Esophagus mucosa (tissue), 1 donor: ENCODE measurements around the gene TEX14. TPM values are rescaled to one million over a fixed set of nuclear protein-coding genes. Genes with fewer than 3 reads are reported as not detected.
"Not testable (repeated sequence)": the region's sequence is repeated elsewhere in the genome, so short reads cannot be mapped to it uniquely, and the experiment has no call there.

Source experiments
- ATAC-seq: fragments of 200-7000 bp; cut with Tn5 transposase; one replicate; pipeline ENCODE4 v1.9.1; 2020
- total RNA-seq: library from RNA; stranded (reverse); gene quantifications from one replicate; pipeline ENCODE4 v1.2.4, GENCODE V29; 2023
- donor health status: DM: yes; HTN: yes; CAD: no.

Gene TEX14
- total RNA-seq, 1 donor from 2014 or later: 0.24 TPM

DNA sequence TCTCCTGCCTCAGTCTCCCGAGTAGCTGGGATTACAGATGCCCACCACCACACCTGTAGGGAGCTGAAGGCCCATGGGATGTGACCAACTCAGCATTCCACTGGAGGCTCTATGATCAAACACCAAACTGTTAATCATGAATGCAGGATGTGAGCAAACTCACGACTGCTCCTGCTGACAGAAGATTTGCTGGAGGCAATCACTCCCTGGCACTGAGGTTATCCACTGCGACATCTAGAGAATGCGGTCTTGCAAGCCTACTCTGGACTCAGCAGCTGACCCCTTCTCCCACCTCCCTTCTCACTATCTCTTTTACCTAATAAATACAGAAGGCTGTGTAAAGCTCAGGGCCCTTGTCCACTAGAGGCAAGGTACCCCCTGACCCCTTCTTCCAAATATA lies 4.9 kb downstream of the TEX14 start:
- no peak for ATAC-seq

DNA sequence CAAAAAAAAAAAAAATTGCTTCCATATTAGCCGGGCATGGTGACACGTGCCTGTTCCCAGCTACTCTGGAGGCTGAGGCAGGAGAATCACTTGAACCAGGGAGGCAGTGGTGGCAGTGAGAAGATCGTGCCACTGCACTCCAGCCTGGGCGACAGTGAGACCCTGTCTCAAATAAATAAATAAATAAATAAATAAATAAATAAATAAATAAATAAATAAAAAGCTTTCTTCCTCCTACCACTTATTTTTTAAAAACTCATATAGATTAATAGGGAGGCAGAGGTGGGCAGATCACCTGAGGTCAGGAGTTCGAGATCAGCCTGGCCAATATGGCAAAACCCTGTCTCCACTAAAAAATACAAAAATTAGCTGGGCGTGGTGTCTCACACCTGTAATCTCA lies 7.4 kb downstream of the TEX14 start:
- ATAC-seq: not testable (repeated sequence)

DNA sequence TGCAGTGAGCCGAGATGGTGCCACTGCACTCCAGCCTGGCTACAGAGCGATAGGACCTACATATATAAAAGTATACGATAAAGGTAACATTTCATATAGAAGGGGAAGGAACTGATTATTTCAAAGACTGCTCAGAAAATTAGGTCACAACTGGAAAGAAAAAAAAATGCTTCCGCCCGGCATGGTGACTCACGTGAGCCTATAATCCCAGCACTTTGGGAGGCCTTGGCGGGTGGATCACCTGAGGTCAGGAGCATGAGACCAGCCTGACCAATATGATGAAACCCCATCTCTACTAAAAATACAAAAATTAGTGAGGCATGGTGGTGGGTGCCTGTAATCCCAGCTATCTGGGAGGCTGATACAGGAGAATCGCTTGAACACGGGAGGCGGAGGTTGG lies 7.8 kb downstream of the TEX14 start:
- no peak for ATAC-seq

DNA sequence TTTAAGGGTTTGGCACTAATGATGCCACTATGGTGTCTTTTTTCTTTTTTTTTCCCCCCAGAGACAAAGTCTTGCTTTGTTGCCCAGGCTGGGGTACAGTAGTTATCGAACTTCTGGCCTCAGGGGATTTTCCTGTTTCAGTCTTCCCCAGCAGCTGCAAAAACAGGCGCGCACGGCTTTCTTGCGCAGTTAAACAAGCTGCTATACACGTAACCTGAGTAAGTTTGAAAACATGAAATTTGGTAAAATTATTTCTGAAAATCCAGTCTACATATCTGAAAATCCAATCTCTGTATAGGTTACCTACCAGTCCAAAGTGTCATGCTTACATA lies 11.8 kb downstream of the TEX14 start:
- no peak for ATAC-seq

DNA sequence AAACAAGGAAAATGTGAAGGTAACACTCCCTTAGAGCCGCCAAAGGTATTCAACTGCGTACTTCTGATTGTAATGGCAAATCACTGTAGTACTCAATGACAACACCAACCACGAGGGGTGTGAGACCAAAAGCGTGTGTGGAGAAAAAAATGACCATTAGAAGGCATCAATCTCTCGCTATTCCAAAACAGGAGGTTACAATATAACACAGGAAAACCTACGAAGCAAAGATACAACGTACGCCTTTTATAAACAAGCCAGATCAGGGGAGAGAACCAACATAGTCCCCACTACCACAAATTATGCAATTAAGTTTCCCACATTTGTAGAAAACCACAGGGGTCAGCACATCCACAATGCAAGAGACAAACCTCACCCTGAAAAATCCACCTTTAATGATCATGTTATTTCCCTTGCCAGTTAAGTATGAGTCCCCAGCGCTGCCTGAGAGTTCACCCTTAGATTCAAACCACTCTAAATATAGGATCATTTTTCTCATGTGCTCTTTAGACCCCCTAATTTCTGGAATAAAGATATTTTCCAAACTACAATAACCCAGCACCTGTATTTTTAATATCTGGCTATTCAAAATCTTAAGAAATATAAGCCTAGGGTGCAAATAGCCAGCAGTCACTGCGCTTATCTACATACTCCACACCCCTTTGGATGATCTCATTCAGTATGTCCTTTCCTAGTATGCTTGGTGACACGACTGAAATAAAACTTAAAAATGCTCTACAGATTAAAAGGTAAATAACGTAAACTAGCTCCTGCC lies 12.4 kb downstream of the TEX14 start:
- no peak for ATAC-seq

DNA sequence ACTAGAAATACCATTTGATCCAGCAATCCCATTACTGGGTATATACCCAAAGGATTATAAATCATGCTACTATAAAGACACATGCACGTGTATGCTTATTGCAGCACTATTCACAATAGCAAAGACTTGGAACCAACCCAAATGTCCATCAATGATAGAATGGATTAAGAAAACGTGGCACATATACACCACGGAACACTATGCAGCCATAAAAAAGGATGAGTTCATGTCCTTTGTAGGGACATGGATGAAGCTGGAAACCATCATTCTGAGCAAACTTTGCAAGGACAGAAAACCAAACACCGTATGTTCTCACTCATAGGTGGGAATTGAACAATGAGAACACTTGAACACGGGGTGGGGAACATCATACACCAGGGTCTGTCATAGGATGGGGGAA lies 13.6 kb downstream of the TEX14 start:
- ATAC-seq: not testable (repeated sequence)

DNA sequence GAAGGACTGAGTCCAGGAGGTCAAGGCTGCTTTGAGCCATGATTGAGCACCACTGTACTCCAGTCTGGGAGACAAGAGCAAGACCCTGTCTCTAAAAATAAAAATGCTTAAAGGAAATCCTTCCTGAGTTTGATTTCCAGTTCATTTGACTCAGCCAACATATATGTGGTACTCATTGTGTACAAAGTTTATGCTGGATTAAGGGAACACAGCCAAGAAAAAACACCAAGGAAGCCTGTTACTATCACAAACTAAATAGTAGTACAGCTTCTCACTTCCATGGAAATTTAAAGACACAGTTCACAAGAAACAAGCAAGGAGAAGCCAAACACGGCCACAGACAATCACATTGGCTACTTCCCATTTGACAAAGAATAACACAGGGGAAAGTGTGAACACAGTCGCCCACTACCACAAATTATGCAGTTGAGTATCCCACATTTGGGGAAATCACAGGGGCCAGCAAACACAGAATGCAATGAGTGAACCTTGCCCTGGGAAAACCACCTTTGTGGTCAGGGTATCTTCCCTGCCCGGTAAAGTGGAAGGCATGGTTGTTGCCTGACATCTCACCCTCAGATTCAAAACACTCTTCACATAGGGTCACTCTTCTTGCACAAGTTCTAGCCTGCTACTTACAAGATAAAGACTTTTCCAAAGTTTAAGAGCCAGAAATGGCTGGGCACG lies 14.5 kb downstream of the TEX14 start:
- no peak for ATAC-seq

DNA sequence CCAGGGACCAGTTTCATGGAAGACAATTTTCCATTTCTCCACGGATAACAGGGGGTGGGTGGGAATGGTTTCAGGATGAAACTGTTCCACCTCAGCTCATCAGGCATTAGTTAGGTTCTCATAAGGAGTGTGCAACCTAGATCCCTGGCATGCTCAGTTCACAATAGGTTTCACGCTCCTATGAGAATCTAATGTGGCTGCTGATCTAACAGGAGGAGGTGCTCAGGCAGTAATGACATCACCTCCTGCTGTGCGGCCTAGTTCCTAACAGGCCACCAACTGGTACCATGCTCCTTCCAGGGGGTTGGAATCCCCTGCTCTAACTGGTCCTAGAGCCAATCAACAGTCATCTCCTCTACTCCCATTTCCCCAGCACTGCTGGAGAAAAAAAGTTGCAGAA lies 19.9 kb downstream of the TEX14 start:
- ATAC-seq: no peak

DNA sequence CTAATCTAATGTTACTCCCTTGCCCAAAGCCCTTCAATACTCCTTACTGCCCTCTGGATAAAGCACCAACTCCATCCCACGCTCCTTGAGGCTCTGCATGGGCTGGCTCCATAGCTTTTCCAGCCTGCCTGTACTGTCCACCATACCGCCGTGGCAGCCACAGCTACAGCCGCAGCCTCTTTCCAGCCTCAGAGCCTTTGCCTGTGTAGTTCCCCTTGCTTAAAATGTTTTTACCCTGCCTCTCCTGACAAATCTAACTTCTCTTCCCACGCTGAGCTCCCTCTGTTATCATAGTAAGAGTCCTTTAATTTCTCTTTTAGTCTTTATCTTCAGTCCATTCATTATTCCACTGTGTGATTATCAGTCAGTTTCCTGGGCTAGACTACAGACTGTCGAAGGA lies 22.0 kb downstream of the TEX14 start:
- no peak for ATAC-seq

DNA sequence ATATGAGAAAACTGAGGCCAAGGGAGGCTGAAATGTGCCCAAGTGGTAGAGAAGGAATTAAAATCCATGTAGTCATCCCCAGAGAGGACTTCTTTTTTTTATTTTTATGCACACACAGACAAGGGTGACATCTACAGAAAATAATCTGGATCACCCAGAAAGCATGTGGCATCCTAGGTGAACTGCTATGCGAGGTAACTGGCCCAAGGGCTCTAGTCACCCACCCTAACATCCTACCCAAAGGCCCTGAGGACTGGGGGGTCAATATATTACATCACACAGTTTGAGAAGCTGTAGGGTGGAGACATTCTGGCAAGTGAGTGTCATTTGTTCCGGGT lies 23.3 kb downstream of the TEX14 start:
- peak; percentile 51 for ATAC-seq

DNA sequence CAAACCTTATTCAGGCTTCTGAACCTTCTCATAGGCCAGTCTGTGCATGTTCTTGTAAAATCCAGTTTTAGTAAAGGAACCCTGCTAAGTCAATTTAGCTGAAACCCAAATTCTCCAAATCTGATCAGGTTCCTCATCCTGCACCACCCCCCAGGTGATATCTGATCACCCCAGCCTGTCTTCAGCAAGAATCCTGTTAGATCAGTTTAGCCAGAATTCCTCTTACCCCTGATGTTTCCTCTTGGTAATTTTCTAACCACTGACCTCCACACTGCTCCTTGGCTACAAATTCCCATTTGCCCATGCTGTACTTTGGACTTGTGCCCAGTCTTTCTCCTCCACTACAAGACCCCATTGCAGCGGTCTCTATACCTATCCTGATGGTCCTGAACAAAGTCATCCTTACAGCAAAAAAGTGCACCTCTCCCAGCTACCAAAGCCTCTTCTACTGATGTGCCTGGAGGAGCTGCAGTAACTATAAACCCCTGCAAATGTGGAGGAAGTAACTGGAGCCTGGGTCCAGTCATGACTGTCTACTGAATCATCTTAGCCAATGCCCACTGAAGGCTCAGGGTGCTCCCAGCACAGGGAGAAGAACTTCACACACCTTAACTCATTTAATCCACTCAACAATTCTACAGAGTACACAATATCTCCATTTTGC lies 23.8 kb downstream of the TEX14 start:
- ATAC-seq: peak; percentile 66

DNA sequence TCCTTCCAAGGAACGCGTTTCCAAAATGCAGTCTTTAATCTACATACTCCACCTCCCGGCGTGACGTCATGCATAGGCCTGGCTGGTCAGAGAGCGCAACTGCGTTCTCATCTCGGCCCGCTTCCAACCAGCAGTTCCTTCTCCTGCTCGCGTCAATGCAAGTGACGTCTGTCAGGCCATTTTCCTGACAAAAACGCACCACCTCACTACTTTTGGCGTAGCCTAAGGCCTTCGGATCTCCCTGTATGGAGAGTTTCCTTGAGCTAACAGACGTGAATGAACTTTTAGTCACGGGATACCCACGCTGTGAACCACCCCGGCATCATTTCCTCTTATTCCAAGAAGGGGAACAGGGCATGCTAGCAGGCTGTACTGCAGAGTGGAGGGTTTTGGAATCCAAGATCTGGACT lies 25.0 kb downstream of the TEX14 start:
- ATAC-seq: peak; percentile 67

DNA sequence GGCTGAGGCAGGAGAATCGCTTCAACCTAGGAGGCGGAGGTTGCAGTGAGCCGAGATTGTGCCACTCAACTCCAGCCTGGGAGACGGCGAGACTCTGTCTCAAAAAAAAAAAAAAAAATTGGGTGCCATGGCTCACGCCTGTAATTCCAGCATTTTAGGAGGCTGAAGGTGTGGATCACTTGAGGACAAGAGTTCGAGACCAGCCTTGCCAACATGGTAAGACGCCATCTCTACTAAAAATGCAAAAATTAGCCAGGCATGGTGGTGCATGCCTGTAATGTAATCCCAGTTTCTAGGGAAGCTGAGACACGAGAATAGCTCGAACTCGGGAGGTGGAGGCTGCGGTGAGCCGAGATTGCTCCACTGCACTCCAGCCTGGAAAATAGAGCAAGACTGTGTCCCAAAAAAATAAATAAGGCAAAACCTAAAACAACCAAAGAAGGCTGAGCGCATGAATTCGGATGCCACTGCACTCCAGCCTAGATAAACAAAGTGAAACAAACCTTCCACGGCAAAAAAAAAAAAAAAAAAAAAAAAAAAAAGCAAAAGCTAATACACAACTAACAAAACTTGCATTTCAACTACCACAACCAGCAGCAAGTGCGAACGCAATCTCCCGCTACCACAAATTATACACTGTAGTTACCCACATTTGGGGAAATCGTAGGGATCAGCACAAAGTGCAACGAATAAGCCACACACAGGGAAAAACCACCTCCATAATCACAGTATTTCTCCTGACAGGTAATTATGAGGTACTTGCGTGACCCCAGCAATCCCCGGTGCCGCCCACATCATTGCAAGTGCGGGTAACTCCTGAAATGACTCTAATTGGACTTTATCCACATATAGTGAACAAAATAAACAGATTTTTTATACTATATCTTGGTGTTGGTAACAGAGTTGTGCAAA lies 25.6 kb downstream of the TEX14 start:
- no peak for ATAC-seq

DNA sequence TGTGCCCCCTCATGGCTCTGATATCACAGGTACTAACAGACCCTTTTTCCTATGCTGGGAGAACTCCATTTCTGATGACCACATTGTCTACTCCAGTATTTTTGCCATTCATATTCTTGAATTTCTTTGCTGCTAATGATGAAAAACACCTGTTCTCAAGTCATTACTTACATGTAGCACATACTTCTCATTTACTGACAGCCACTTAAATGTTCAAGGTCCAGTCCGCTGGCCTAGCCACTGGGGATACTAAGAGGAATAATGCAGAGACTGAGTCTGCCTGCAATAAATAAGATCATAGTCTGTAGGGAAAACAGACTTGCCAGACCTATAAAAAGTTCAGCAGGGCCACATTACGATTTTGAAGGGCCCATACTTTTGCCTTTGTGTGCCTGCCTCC lies 27.5 kb downstream of the TEX14 start:
- ATAC-seq: no peak

DNA sequence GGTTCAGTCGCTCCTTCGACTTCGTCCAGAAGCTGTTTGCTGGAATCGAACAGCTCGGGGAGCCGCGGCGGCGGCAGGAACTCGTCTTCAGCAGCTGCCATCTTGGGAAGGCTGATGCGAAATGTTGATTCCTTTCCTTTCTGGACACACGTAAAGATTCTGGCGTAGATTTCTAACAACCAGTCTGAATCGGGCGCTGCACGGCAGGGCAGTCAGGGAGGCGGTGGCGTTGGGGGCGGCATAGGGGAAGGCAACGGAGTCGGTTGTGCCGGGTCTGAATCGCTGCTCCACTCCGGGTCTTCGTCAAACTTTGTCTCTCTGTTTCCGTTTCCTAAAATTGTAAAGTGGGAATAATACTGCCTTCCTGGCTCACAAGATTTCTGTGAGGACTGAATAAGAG lies 30.3 kb downstream of the TEX14 start:
- ATAC-seq: no peak

DNA sequence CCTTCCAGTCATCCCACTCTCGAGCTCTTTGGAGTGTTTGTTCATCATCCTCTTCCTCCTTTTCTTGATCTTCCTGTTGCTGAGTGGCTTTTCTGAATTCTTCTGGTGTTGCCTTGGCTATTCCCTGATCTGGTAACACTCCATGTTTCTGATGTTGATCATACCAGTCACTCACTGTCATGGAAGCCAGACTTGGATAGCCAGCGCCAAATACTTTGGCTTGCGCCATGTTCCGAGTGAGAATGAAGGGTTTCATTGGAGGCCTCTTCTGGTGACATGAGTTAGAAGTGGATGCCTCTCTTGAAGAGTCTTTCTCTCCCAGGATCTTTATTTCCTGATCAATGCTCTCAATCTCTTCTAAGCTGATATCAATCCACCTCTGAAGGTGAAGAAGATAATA lies 31.2 kb downstream of the TEX14 start:
- ATAC-seq: no peak

DNA sequence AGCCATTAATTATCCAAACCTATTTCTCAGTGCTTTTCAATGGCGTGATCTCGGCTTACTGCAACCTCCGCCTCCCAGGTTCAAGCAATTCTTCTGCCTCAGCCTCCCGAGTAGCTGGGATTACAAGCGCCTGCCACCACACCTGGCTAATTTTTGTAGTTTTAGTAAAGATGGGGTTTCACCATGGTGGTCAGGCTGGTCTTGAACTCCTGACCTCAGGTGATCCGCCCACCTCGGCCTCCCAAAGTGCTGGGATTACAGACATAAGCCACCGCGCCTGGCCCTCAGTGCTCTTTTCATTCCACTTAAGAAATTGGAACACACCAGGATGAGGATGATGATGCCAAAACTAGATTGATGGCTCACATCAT lies 32.1 kb downstream of the TEX14 start:
- ATAC-seq: not testable (repeated sequence)

DNA sequence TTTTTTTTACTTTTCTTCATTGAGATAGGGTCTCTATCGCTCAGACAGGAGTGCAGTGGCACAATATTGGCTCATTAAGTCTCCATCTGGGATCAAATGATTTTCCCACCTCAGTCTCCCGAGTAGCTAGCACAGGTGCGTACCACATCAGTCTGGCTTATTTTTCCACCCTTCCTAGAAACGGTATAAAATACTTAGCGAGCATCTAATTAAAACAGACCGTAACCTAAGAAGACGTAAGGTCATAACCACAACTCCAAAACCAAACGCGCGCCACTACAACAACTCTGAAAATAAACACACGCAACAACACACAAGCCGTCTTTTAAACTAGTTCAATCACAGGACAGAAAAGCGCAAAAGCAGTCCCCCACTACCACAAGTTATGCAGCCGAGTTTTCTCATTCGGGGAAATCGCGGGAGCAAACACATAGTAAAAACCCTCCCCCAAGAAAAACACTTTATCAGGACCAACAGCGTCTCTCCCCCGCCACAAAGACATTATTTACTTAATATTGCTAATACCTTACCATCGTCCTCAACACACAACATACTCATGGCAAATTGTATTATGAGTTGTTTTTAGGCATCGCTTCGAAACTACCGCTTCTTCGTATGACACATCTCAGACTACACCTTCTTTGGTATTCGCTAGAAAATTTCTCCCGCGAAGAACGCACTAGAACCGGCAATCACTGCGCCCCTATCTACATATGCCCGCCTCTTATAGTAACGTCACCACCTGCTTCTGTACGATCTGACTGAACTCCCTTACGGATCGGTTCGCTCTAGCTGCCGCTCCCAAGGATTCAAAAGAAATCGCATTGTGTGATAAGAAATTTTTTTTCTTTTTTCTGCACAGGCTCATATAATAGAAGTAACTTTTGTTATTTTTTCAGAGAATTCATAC lies 32.8 kb downstream of the TEX14 start:
- ATAC-seq: peak; percentile 93

DNA sequence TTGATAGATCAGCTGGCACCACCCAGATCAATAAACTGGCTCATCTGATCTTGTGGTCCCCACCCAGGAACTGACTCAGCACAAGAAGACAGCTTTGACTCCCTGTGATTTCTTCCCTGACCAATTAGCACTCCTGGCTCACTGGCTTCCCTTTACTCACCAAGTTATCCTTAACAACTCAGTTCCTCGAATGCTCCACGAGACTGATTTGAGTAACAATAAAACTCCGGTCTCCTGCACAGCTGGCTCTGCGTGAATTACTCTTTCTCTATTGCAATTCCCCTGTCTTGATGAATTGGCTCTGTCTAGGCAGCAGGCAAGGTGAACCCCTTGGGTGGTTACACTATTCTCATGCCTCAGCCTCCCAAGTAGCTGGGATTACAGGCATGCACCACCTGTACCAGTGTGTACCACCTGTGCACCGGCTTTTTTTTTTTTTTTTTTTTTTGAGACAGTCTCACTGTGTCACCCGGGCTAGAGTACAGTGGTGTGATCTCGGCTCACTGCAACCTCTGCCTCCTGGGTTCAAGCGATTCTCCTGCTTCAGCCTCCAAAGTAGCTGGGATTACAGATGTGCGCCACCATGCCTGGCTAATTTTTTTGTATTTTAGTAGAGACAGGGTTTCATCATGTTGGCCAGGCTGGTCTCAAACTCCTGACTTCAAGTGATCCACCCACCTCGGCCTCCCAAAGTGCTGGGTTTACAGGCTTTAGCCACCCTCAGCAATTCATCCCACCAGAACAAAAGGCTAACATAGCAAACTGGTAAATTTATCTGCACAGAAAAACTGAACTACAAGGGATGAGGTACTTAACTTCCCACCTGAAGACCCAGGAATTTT lies 33.7 kb downstream of the TEX14 start:
- not testable (repeated sequence) for ATAC-seq

DNA sequence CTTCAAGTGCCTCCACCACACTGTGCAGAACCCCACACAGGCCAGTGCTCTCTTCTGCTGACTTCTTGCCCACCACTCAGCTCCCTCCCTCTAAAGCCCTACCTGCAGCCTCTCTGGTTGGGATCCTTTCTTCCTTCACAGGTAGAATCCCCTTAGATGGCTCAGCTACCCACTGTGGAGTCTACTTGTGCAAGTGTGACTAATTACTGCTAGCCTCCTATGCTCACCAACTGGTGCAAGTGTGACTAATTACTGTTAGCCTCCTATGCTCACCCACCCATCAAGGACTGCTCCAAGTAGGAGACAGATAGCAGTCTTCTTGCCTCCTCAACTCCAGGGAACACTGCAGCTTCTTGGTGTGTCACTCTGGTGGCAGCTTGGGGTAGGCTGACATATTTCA lies 43.6 kb downstream of the TEX14 start:
- ATAC-seq: peak; percentile 35

DNA sequence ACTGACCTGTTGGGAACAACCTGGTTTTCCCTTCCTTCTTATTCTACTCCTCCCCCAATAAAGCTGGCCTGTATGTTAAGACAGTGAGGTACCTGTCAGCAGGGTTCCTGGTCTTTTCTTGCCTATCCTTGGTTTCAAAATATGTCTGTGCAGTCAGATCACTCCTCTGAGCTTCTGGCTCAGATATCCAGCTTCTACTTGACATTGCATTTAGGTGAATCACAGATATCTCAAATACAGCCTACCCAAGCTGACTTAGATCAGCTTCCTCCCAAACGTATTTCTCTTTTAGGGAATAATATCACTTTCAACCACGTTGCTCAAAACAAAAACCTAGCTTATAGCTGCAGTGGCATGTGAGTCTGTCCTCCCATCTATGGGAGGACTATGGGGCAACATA lies 48.7 kb downstream of the TEX14 start:
- ATAC-seq: no peak
